ENCODE results near the gene PCBP4.

The PCBP4 gene

GRCh38 chr3:51970606-51971300 is 3.5 kb upstream of the PCBP4 start:
- no peak for DNase-seq

- no peak for DNase-seq
These were observed 2.6 kb upstream of the PCBP4 start for GRCh38 chr3:51969841-51970240.

- DNase-seq = no peak
These were observed 1.8 kb upstream of the PCBP4 start for GRCh38 chr3:51968883-51969678.

- DNase-seq = no peak
These were observed 1.0 kb upstream of the PCBP4 start for GRCh38 chr3:51968170-51968775.

GRCh38 chr3:51966922-51967383 is 301 bp downstream of the PCBP4 start:
- no peak for DNase-seq

GRCh38 chr3:51966486-51966885 is 768 bp downstream of the PCBP4 start:
- no peak for DNase-seq

- DNase-seq = no peak
These were observed 1.2 kb downstream of the PCBP4 start for GRCh38 chr3:51966016-51966415.

- DNase-seq = no peak
These were observed 2.7 kb downstream of the PCBP4 start for GRCh38 chr3:51964521-51964920.

- DNase-seq = no peak
These were observed 3.3 kb downstream of the PCBP4 start for GRCh38 chr3:51963951-51964451.

GRCh38 chr3:51962854-51963530 is 4.3 kb downstream of the PCBP4 start:
- DNase-seq = no peak

GRCh38 chr3:51961602-51962569 is 5.4 kb downstream of the PCBP4 start:
- no peak for DNase-seq

- no peak for DNase-seq
These were observed 6.2 kb downstream of the PCBP4 start for GRCh38 chr3:51961011-51961410.

GRCh38 chr3:51960386-51960785 is 6.9 kb downstream of the PCBP4 start:
- no peak for DNase-seq

GRCh38 chr3:51959651-51960050 is 7.6 kb downstream of the PCBP4 start:
- no peak for DNase-seq

GRCh38 chr3:51958603-51959521 is 8.4 kb downstream of the PCBP4 start:
- no peak for DNase-seq

- no peak for DNase-seq
These were observed 9.6 kb downstream of the PCBP4 start for GRCh38 chr3:51957520-51958205.

- DNase-seq = no peak
These were observed 11.1 kb downstream of the PCBP4 start for GRCh38 chr3:51955893-51956770.

GRCh38 chr3:51955175-51955892 is 11.9 kb downstream of the PCBP4 start, which contains the start of gene GPR62:
Gene GPR62 (plus strand): TSS chr3:51955381. CDS start chr3:51955653, 272 bp downstream.
- DNase-seq = no peak

Data from NCI-H2029 treated with DMSO at 0.1 percent for 48 hours (cell line).